Fibroblast of the aortic adventitia (primary cell): ENCODE measurements around the gene ADGRD1. TPM values are rescaled to one million over a fixed set of nuclear protein-coding genes. Genes with fewer than 3 reads are reported as not detected.

ENCODE experiments used
- DNase-seq: peaks from one replicate; pipeline ENCODE4 v3.0.0-alpha.2; 2010; ENCODE audit warnings: low read depth
- H3K4me3 ChIP-seq: 2 replicates; pipeline ENCODE4 v1.5.1; 2011; ENCODE audit warnings: low read depth, mild to moderate bottlenecking, control low read depth, low read length, moderate library complexity
- CTCF ChIP-seq: IDR thresholded peaks from 2 replicates; pipeline ENCODE4 v1.5.1; 2011; ENCODE audit warnings: mild to moderate bottlenecking, low read length, control low read depth, inconsistent platforms; ENCODE audit not compliant: insufficient read depth
- total RNA-seq: library from RNA; depleted of rRNA; stranded (reverse); fragments of >200 nt; gene quantifications from 2 replicates; pipeline ENCODE4 v1.2.3, GENCODE V29; 2012; ENCODE audit warnings: low replicate concordance

Gene ADGRD1
- total RNA-seq, 1 donor: 1.2 TPM

- no peak overlapping the region for H3K4me3 ChIP-seq
- no peak for TF ChIP-seq CTCF
- DNase-seq: no peak
These were observed 193.6 kb downstream of the ADGRD1 start for GRCh38 chr12:131147293-131147692.

DNA sequence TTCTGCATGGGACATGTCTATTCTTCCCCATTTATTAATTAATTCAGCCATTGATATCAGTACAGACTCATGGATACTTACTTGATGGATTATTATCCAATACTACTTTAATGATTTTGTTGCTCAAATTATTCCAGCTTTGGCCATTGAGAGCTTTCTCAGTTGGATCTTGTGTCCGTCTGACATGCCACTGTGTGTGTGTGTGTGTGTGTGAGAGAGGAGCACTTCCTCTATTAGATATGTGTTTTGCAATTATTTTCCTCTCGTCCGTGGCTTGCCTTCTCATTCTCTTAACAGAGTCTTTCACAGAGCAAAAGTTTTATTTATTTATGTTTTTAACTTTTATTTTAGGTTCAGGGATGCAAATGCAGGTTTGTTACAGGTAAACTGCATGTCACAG, 194.2 kb downstream of the ADGRD1 start:
- no peak for DNase-seq
- TF ChIP-seq CTCF: no peak
- no peak overlapping the region for H3K4me3 ChIP-seq

DNA sequence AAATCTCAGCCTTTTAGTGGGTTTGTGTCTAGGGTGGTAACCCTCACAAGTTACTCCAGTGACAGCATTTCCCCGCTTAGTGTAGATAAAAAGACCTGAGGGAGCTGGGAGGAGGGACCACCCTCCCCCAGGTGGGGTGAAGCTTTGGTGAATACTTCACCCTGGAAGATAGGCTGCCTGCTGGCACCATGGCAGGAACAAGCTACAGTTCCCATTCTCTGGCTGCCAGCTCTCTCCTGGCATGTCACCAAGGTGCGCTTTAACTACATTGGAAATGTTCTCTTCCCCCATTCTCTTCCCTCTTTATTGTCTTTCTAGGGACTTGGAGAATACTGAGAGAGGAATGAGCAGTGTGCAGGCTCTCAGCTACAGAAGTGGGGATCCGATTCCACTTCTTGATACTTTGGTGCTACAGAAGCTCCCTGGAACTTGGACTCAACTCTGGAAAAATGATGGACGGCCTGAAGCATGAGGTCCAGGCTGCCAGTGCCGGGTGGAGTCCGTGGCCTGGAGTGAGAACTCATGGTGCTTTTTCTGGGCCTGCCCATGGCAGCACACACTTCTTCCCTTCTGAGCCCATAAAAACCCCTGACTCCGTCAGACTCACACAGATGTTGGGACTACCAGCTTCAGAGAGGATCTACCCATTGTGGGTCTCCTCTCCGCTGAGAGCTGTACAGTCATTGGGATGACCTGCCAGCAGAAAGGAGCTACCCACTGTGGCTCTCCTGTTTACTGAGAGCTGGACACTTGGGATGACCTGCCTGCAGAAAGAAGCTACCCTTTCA, 198.0 kb downstream of the ADGRD1 start:
- H3K4me3 ChIP-seq: no peak overlapping the region
- TF ChIP-seq CTCF: no peak
- DNase-seq: no peak

- TF ChIP-seq CTCF: no peak
- no peak overlapping the region for H3K4me3 ChIP-seq
- DNase-seq: no peak
These were observed 198.9 kb downstream of the ADGRD1 start for GRCh38 chr12:131152587-131152986.

DNA sequence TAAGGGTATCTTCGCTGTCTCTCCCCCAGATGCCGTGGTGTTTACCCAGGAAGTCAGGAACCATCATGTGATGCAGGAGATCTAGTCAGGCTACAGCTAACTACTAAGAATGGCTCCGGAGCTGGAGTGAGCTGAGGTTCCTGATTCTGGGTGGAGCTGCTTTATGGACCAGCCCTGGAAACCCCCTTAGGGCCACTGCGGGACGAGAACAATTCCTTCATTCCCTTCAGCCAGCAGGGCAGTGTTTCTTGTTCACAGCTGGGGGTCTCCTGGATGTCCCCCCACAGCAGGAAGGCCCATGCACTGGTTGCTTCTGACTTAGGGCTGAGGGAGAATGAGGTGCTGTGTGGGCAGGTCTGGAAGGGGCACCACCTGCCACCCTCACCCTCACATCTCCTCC, 199.3 kb downstream of the ADGRD1 start:
- no peak for TF ChIP-seq CTCF
- H3K4me3 ChIP-seq: no peak overlapping the region
- DNase-seq: no peak

GRCh38 chr12:131153956-131154355, 200.2 kb downstream of the ADGRD1 start:
- no peak for TF ChIP-seq CTCF
- no peak for DNase-seq
- H3K4me3 ChIP-seq: no peak overlapping the region

- no peak overlapping the region for H3K4me3 ChIP-seq
- TF ChIP-seq CTCF: no peak
- no peak for DNase-seq
These were observed 201.4 kb downstream of the ADGRD1 start for GRCh38 chr12:131155131-131155530.
